Panc1 (cell line): Measurements from ENCODE around the gene PERCC1.

Experiments
- POLR2AphosphoS5 ChIP-seq: IDR thresholded peaks from 2 replicates; pipeline ENCODE4 v1.6.1; 2012; ENCODE audit warnings: mild to moderate bottlenecking, low read depth, low read length, moderate library complexity
- SIN3A ChIP-seq: IDR thresholded peaks from 2 replicates; pipeline ENCODE4 v1.6.1; 2012; ENCODE audit warnings: low read depth, mild to moderate bottlenecking, low read length, moderate library complexity, borderline replicate concordance; ENCODE audit not compliant: insufficient read depth
- TCF7L2 ChIP-seq: IDR thresholded peaks from 2 replicates; pipeline ENCODE4 v1.6.1; 2011; ENCODE audit warnings: mild to moderate bottlenecking, low read depth, low read length, inconsistent platforms
- TF ChIP-seq, protein P1 (sequence below): fragments of 450-650 bp; IDR thresholded peaks from 2 replicates; pipeline ENCODE4 v1.5.1; 2017; ENCODE audit warnings: mild to moderate bottlenecking
- TF ChIP-seq, protein P2 (sequence below), 2 experiments: IDR thresholded peaks; 2 replicates each; pipeline ENCODE4 v1.6.1; 2011 to 2012; ENCODE audit warnings: low read depth in 2 of 2, control low read depth in 1 of 2, low read length in 1 of 2, mild to moderate bottlenecking in 1 of 2, moderate library complexity in 1 of 2; ENCODE audit not compliant: insufficient read depth in 1 of 2

DNA sequence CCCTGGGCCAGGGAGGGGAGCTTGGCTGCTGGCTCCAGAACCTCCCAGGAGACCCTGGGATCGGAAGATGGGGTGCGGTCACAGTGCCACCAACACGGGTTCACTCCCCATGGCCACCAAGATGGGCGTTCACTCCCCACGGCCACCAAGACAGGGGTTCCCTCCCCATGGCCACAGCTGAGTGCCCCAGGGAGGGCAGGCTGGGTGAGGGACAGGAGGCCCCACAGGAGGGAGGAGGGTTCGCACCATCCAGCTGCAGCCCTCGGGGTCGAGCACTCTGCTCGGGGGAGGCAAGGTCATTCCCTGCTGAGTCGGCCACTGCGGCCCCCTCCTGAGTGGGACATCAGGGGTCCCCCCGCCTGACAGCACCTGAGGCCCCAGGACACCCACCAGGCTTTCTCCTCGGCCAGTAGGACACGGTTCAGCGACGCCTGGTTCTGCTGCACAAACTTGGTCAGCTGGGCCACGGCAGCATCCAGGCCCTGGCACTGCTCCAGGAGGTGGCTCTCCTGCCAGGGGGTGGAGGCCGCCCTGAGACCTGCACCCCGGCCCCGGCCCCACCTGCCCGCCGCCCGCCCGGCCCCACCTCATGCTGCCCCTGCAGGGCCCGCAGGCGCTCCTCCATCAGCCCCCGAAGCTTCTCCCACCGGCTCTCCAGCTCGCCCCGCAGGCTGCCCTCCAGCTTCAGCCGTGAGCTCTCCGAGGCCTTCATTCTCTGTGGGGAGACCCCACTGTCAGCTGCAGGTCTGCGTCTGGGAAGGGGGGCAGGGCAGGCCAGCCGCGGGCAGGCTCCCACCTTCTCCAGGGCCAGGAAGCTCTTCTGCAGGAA is 7.6 kb downstream of the PERCC1 start:
- TF ChIP-seq, protein P1, sequence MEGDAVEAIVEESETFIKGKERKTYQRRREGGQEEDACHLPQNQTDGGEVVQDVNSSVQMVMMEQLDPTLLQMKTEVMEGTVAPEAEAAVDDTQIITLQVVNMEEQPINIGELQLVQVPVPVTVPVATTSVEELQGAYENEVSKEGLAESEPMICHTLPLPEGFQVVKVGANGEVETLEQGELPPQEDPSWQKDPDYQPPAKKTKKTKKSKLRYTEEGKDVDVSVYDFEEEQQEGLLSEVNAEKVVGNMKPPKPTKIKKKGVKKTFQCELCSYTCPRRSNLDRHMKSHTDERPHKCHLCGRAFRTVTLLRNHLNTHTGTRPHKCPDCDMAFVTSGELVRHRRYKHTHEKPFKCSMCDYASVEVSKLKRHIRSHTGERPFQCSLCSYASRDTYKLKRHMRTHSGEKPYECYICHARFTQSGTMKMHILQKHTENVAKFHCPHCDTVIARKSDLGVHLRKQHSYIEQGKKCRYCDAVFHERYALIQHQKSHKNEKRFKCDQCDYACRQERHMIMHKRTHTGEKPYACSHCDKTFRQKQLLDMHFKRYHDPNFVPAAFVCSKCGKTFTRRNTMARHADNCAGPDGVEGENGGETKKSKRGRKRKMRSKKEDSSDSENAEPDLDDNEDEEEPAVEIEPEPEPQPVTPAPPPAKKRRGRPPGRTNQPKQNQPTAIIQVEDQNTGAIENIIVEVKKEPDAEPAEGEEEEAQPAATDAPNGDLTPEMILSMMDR = no peak
- TF ChIP-seq POLR2AphosphoS5 (no peak), SIN3A (no peak), TCF7L2 (no peak)
- TF ChIP-seq, protein P2, sequence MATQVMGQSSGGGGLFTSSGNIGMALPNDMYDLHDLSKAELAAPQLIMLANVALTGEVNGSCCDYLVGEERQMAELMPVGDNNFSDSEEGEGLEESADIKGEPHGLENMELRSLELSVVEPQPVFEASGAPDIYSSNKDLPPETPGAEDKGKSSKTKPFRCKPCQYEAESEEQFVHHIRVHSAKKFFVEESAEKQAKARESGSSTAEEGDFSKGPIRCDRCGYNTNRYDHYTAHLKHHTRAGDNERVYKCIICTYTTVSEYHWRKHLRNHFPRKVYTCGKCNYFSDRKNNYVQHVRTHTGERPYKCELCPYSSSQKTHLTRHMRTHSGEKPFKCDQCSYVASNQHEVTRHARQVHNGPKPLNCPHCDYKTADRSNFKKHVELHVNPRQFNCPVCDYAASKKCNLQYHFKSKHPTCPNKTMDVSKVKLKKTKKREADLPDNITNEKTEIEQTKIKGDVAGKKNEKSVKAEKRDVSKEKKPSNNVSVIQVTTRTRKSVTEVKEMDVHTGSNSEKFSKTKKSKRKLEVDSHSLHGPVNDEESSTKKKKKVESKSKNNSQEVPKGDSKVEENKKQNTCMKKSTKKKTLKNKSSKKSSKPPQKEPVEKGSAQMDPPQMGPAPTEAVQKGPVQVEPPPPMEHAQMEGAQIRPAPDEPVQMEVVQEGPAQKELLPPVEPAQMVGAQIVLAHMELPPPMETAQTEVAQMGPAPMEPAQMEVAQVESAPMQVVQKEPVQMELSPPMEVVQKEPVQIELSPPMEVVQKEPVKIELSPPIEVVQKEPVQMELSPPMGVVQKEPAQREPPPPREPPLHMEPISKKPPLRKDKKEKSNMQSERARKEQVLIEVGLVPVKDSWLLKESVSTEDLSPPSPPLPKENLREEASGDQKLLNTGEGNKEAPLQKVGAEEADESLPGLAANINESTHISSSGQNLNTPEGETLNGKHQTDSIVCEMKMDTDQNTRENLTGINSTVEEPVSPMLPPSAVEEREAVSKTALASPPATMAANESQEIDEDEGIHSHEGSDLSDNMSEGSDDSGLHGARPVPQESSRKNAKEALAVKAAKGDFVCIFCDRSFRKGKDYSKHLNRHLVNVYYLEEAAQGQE (IDR thresholded peaks at IDR 0.05; ENCODE audit: insufficient read depth in 1 of 2, low read depth in 2 of 2, low read length in 1 of 2) = no peak
